Tibial nerve (tissue), 3 donors: ENCODE results near the gene SDK2.

Experiments used
- CTCF ChIP-seq, 5 experiments: fragments of 200-600 bp in 3 of 5; fragments of 450-650 bp in 2 of 5; sonication (generic) in 3 of 5; IDR thresholded peaks; one replicate each; pipeline ENCODE4 v1.5.1; 2016 to 2019; ENCODE audit warnings: antibody characterized with exemption in 5 of 5, mild to moderate bottlenecking in 3 of 5, moderate library complexity in 2 of 5
- POLR2A ChIP-seq, 2 donors: fragments of 450-650 bp; IDR thresholded peaks; one replicate each; pipeline ENCODE4 v1.6.1; 2017; ENCODE audit warnings: antibody characterized with exemption in 2 of 2, mild to moderate bottlenecking in 2 of 2, moderate library complexity in 2 of 2

GRCh38 chr17:73595931-73596330 is 48.3 kb downstream of the SDK2 start:
- TF ChIP-seq CTCF (IDR thresholded peaks at IDR 0.05): no peak
- no peak for TF ChIP-seq POLR2A (IDR thresholded peaks at IDR 0.05)
